Loucy (cell line): ENCODE results near the gene SEC16A.

ENCODE experiments used
- EZH2phosphoT487 ChIP-seq: fragments of 200-600 bp; IDR thresholded peaks from 2 replicates; pipeline ENCODE4 v1.6.1; 2018; ENCODE audit warnings: antibody characterized with exemption, mild to moderate bottlenecking, moderate library complexity, borderline replicate concordance
- TF ChIP-seq, protein P1 (sequence below): fragments of 200-600 bp; sonication (generic); conservative IDR thresholded peaks from 2 replicates; pipeline ENCODE4 v1.5.1; 2014; ENCODE audit warnings: mild to moderate bottlenecking, antibody characterized with exemption, low read length

DNA sequence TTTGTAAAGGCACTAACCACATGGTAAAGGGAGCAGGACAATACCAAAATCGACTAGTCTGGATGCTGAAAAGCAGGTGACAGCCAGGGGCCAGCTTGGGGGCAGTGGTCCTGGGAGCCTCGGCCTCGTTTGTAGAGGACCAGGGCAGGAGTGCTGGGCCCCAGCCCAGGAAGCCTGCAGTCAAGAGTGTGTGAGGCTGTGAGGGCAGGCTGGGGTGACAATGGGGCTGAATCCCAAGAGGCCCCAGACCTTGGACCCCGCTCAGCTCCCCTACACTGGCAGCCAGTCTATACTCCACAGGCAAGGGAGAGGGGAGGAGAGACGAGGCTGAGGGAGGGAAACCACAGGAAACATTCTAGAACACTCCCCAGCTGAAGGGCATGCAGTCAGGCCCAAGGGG is 40.6 kb downstream of the SEC16A start:
- TF ChIP-seq, protein P1, sequence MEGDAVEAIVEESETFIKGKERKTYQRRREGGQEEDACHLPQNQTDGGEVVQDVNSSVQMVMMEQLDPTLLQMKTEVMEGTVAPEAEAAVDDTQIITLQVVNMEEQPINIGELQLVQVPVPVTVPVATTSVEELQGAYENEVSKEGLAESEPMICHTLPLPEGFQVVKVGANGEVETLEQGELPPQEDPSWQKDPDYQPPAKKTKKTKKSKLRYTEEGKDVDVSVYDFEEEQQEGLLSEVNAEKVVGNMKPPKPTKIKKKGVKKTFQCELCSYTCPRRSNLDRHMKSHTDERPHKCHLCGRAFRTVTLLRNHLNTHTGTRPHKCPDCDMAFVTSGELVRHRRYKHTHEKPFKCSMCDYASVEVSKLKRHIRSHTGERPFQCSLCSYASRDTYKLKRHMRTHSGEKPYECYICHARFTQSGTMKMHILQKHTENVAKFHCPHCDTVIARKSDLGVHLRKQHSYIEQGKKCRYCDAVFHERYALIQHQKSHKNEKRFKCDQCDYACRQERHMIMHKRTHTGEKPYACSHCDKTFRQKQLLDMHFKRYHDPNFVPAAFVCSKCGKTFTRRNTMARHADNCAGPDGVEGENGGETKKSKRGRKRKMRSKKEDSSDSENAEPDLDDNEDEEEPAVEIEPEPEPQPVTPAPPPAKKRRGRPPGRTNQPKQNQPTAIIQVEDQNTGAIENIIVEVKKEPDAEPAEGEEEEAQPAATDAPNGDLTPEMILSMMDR: no peak
- no peak for TF ChIP-seq EZH2phosphoT487
